GM21786 (cell line): ENCODE results near the gene ATP5MC3.

Experiments used
- ATAC-seq: cut with Tn5 transposase; IDR thresholded peaks from one replicate; pipeline ENCODE4 v1.9.1; 2021; ENCODE audit not compliant: unreplicated experiment

ATP5MC3 gene

GRCh38 chr2:175168564-175168945, 13.0 kb downstream of the ATP5MC3 start:
- ATAC-seq = peak; percentile 22

GRCh38 chr2:175167792-175168563, 13.5 kb downstream of the ATP5MC3 start, which contains the start of gene ATF2:
Gene ATF2 (minus strand): TSS chr2:175168203. CDS start chr2:175136443, 31,760 bp downstream.
- ATAC-seq = peak; percentile 94

- ATAC-seq = no peak
These were observed 14.3 kb downstream of the ATP5MC3 start for GRCh38 chr2:175167076-175167791.

GRCh38 chr2:175166216-175166824, 15.2 kb downstream of the ATP5MC3 start:
- no peak for ATAC-seq

- no peak for ATAC-seq
These were observed 17.3 kb downstream of the ATP5MC3 start for GRCh38 chr2:175164235-175164634.

- ATAC-seq = no peak
These were observed 22.6 kb downstream of the ATP5MC3 start for GRCh38 chr2:175158894-175159293.

GRCh38 chr2:175156534-175156933, 25.0 kb downstream of the ATP5MC3 start:
- ATAC-seq = no peak

GRCh38 chr2:175154661-175155082, 26.8 kb downstream of the ATP5MC3 start:
- peak; percentile 71 for ATAC-seq

GRCh38 chr2:175152242-175152641, 29.3 kb downstream of the ATP5MC3 start:
- ATAC-seq = peak; percentile 67

- ATAC-seq = no peak
These were observed 29.7 kb downstream of the ATP5MC3 start for GRCh38 chr2:175151791-175152190.

GRCh38 chr2:175147186-175147585, 34.3 kb downstream of the ATP5MC3 start:
- ATAC-seq = no peak

- ATAC-seq = no peak
These were observed 37.8 kb downstream of the ATP5MC3 start for GRCh38 chr2:175143678-175144077.

- ATAC-seq = no peak
These were observed 38.3 kb downstream of the ATP5MC3 start for GRCh38 chr2:175143191-175143590.

- ATAC-seq = no peak
These were observed 41.2 kb downstream of the ATP5MC3 start for GRCh38 chr2:175140332-175140731.

GRCh38 chr2:175137793-175138192, 43.7 kb downstream of the ATP5MC3 start:
- no peak for ATAC-seq

GRCh38 chr2:175136334-175137215, 44.9 kb downstream of the ATP5MC3 start:
- ATAC-seq = peak; percentile 84

- no peak for ATAC-seq
These were observed 45.6 kb downstream of the ATP5MC3 start for GRCh38 chr2:175135862-175136261.

- no peak for ATAC-seq
These were observed 46.3 kb downstream of the ATP5MC3 start for GRCh38 chr2:175135177-175135576.

- ATAC-seq = no peak
These were observed 50.3 kb downstream of the ATP5MC3 start for GRCh38 chr2:175131252-175131651.

GRCh38 chr2:175126661-175127060, 54.8 kb downstream of the ATP5MC3 start:
- ATAC-seq = no peak
